ENCODE data around the gene PLCH1.

The PLCH1 gene

GRCh38 chr3:155512867-155513261 lies 232.0 kb downstream of the PLCH1 start:
- TF ChIP-seq, protein P1, sequence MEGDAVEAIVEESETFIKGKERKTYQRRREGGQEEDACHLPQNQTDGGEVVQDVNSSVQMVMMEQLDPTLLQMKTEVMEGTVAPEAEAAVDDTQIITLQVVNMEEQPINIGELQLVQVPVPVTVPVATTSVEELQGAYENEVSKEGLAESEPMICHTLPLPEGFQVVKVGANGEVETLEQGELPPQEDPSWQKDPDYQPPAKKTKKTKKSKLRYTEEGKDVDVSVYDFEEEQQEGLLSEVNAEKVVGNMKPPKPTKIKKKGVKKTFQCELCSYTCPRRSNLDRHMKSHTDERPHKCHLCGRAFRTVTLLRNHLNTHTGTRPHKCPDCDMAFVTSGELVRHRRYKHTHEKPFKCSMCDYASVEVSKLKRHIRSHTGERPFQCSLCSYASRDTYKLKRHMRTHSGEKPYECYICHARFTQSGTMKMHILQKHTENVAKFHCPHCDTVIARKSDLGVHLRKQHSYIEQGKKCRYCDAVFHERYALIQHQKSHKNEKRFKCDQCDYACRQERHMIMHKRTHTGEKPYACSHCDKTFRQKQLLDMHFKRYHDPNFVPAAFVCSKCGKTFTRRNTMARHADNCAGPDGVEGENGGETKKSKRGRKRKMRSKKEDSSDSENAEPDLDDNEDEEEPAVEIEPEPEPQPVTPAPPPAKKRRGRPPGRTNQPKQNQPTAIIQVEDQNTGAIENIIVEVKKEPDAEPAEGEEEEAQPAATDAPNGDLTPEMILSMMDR (conservative IDR thresholded peaks at IDR 0.05): no peak
- TF ChIP-seq ZFX (IDR thresholded peaks at IDR 0.05): no peak
- H3K27ac ChIP-seq: no peak overlapping the region

DNA sequence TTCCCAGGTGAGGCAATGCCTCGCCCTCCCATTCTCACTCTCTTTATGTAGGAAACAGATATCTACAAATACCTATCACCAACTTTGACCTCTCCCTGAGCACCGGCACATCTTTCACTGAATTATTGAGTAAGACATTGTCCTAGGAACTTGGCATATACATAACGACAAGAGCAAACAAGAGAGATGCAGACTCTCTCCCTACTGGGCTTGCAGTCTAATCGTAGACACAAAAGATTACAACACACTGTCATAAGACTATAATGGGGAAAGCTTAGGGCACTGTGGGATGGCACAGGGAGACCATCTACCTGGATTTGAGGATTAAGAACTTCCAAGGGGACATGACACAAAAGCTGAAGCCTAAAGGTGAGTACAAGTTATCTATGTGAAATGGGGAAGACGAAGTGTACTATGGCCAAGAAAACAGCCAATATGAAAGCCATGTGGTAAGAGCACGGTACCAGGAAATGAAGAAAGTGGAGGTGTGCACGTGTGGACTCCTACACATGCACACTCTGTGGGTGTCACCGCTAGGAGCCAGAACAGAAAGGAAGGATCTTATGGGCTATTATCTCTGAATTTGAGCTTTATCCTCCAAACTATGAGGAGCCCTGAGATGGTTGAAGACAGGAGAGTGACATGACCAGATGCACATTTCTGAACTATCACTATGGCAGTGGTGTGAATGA lies 232.6 kb downstream of the PLCH1 start:
- TF ChIP-seq, protein P1 (conservative IDR thresholded peaks at IDR 0.05): no peak
- TF ChIP-seq ZFX (IDR thresholded peaks at IDR 0.05): no peak
- no peak overlapping the region for H3K27ac ChIP-seq

DNA sequence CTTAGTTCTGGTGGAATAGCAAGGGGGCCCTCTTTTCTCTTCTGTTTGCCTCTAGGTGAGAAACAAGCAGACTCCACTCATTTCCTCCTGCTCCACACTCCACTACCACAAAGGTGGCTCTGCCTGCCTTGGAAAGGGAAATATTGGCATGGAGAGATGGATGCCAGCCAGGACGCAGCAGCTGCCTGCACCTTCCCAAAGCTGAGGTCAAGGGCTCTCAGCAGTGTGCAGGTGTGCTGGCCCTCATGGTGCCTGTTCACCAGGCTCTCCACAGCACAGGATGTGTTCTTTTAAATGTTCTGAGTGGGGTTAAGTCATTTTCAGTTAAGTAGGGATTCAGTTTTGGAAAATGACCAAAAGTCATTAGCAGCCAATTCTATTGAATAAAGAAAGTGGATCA lies 240.2 kb downstream of the PLCH1 start:
- TF ChIP-seq, protein P1 (conservative IDR thresholded peaks at IDR 0.05): no peak
- no peak for TF ChIP-seq ZFX (IDR thresholded peaks at IDR 0.05)
- no peak overlapping the region for H3K27ac ChIP-seq

DNA sequence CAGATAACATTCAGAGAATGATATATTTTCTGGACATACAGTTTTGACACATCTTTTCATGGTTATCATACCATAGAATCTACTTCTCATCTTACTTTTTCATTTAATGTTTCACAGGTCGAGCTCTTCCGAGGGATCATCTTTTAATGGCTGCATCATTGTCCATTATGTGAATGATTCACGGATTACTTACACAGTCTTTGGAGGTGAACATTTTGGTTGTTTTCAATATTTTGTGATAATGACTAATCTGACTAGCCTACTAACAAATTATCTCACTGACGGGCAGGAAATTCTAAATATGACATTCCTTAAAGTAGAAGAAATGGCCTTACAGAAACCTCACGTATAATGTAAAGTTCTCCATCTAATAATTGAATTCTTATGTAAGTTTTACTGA lies 242.2 kb downstream of the PLCH1 start:
- H3K27ac ChIP-seq: no peak overlapping the region
- TF ChIP-seq, protein P1 (conservative IDR thresholded peaks at IDR 0.05): no peak
- no peak for TF ChIP-seq ZFX (IDR thresholded peaks at IDR 0.05)

GRCh38 chr3:155500194-155500818 lies 244.6 kb downstream of the PLCH1 start:
- H3K27ac ChIP-seq: no peak overlapping the region
- TF ChIP-seq ZFX (IDR thresholded peaks at IDR 0.05): no peak
- TF ChIP-seq, protein P1 (conservative IDR thresholded peaks at IDR 0.05): no peak

GRCh38 chr3:155497930-155498647 lies 246.8 kb downstream of the PLCH1 start:
- H3K27ac ChIP-seq: no peak overlapping the region
- TF ChIP-seq ZFX (IDR thresholded peaks at IDR 0.05): no peak
- TF ChIP-seq, protein P1 (conservative IDR thresholded peaks at IDR 0.05): no peak

- H3K27ac ChIP-seq: no peak overlapping the region
- TF ChIP-seq, protein P1 (conservative IDR thresholded peaks at IDR 0.05): no peak
- no peak for TF ChIP-seq ZFX (IDR thresholded peaks at IDR 0.05)
Observed at GRCh38 chr3:155496206-155496605, 248.7 kb downstream of the PLCH1 start.

All from C4-2B (cell line).